SK-N-SH treated with all-trans-retinoic acid at 6 μM for 48 hours (cell line): ENCODE results near the gene CPOX.

Source experiments
- ATAC-seq: fragments of 200-7000 bp; cut with Tn5 transposase; 3 replicates; pipeline ENCODE4 v1.9.1; 2020; ENCODE audit warnings: mild to moderate bottlenecking, moderate library complexity
- ARNTL ChIP-seq: fragments of 450-650 bp; formaldehyde crosslinking; IDR thresholded peaks from 2 replicates; pipeline ENCODE4 v1.5.0; 2020; ENCODE audit warnings: low read depth, mild to moderate bottlenecking, moderate library complexity, borderline replicate concordance
- BACH2 ChIP-seq: fragments of 250-450 bp; sonication (Bioruptor Pico); IDR thresholded peaks from 2 replicates; pipeline ENCODE4 v1.9.0; 2021; ENCODE audit warnings: mild to moderate bottlenecking, borderline replicate concordance
- CSRNP3 ChIP-seq: fragments of 250-450 bp; sonication (Bioruptor Pico); IDR thresholded peaks from 2 replicates; pipeline ENCODE4 v1.5.1; 2021; ENCODE audit warnings: mild to moderate bottlenecking, moderate library complexity
- ESRRG ChIP-seq: fragments of 250-450 bp; sonication (Bioruptor Pico); IDR thresholded peaks from 2 replicates; pipeline ENCODE4 v1.6.1; 2021; ENCODE audit warnings: mild to moderate bottlenecking
- GLIS3 ChIP-seq: fragments of 250-450 bp; sonication (Bioruptor Pico); IDR thresholded peaks from 2 replicates; pipeline ENCODE4 v1.5.0; 2020; ENCODE audit warnings: mild to moderate bottlenecking, moderate library complexity
- ISL1 ChIP-seq: fragments of 250-450 bp; sonication (Bioruptor Pico); IDR thresholded peaks from 2 replicates; pipeline ENCODE4 v2.1.2; 2022; ENCODE audit warnings: mild to moderate bottlenecking, moderate library complexity
- OSR1 ChIP-seq: fragments of 250-450 bp; sonication (Bioruptor Pico); IDR thresholded peaks from 2 replicates; pipeline ENCODE4 v1.8.0; 2022; ENCODE audit warnings: moderate library complexity, mild to moderate bottlenecking, inconsistent platforms
- PATZ1 ChIP-seq: fragments of 250-450 bp; sonication (Bioruptor Pico); IDR thresholded peaks from 2 replicates; pipeline ENCODE4 v1.8.0; 2020; ENCODE audit warnings: mild to moderate bottlenecking, moderate library complexity, borderline replicate concordance
- POU6F1 ChIP-seq: fragments of 250-450 bp; sonication (Bioruptor Pico); IDR thresholded peaks from 2 replicates; pipeline ENCODE4 v1.8.0; 2021; ENCODE audit warnings: low read depth, mild to moderate bottlenecking, moderate library complexity, borderline replicate concordance
- PPARA ChIP-seq: fragments of 250-450 bp; sonication (Bioruptor Pico); IDR thresholded peaks from 2 replicates; pipeline ENCODE4 v1.5.0; 2020; ENCODE audit warnings: mild to moderate bottlenecking, borderline replicate concordance
- RARB ChIP-seq: fragments of 250-450 bp; sonication (Bioruptor Pico); IDR thresholded peaks from 2 replicates; pipeline ENCODE4 v1.8.0; 2021; ENCODE audit warnings: mild to moderate bottlenecking, moderate library complexity
- SNAI2 ChIP-seq: fragments of 250-450 bp; sonication (Bioruptor Pico); IDR thresholded peaks from 2 replicates; pipeline ENCODE4 v1.5.0; 2020; ENCODE audit warnings: mild to moderate bottlenecking, moderate library complexity
- TCF4 ChIP-seq: fragments of 250-450 bp; sonication (Bioruptor Pico); IDR thresholded peaks from 2 replicates; pipeline ENCODE4 v1.8.0; 2021; ENCODE audit warnings: mild to moderate bottlenecking, moderate library complexity, borderline replicate concordance
- TOX ChIP-seq: fragments of 250-450 bp; sonication (Bioruptor Pico); IDR thresholded peaks from 2 replicates; pipeline ENCODE4 v1.8.0; 2021; ENCODE audit warnings: mild to moderate bottlenecking, moderate library complexity, borderline replicate concordance
- TSHZ2 ChIP-seq: fragments of 250-450 bp; sonication (Bioruptor Pico); IDR thresholded peaks from 2 replicates; pipeline ENCODE4 v1.5.0; 2020; ENCODE audit warnings: mild to moderate bottlenecking, moderate library complexity
- ZC3H10 ChIP-seq: fragments of 250-450 bp; sonication (Bioruptor Pico); IDR thresholded peaks from 2 replicates; pipeline ENCODE4 v1.5.1; 2021; ENCODE audit warnings: mild to moderate bottlenecking, moderate library complexity
- ZFP30 ChIP-seq: fragments of 450-650 bp; formaldehyde crosslinking; IDR thresholded peaks from 2 replicates; pipeline ENCODE4 v1.5.0; 2022; ENCODE audit warnings: mild to moderate bottlenecking, moderate library complexity
- ZNF565 ChIP-seq: fragments of 450-650 bp; formaldehyde crosslinking; conservative IDR thresholded peaks from 2 replicates; pipeline ENCODE4 v1.5.0; 2020; ENCODE audit warnings: low read depth, mild to moderate bottlenecking, moderate library complexity
- ZNF70 ChIP-seq: fragments of 450-650 bp; formaldehyde crosslinking; IDR thresholded peaks from 2 replicates; pipeline ENCODE4 v1.5.0; 2020; ENCODE audit warnings: mild to moderate bottlenecking, moderate library complexity
- ZNF8 ChIP-seq: fragments of 450-650 bp; formaldehyde crosslinking; IDR thresholded peaks from 2 replicates; pipeline ENCODE4 v1.5.0; 2020; ENCODE audit warnings: mild to moderate bottlenecking, moderate library complexity

Gene CPOX

GRCh38 chr3:98551754-98552153 is 41.7 kb downstream of the CPOX start (continued):
- TF ChIP-seq PATZ1 (CRISPR knock-in tag): no peak
- TF ChIP-seq ZNF70 (CRISPR knock-in tag): no peak

- TF ChIP-seq RARB: no peak
- no peak for TF ChIP-seq SNAI2 (CRISPR knock-in tag)
- no peak for TF ChIP-seq ZNF8
- TF ChIP-seq ESRRG: no peak
- no peak for TF ChIP-seq PATZ1 (CRISPR knock-in tag)
- no peak for TF ChIP-seq PPARA
- no peak for TF ChIP-seq ARNTL
- no peak for TF ChIP-seq TOX (CRISPR knock-in tag)
- no peak for TF ChIP-seq ZFP30 (CRISPR knock-in tag)
- TF ChIP-seq ISL1 (CRISPR knock-in tag): no peak
- TF ChIP-seq ZNF70 (CRISPR knock-in tag): no peak
- TF ChIP-seq CSRNP3: no peak
- no peak for TF ChIP-seq POU6F1 (CRISPR knock-in tag)
- TF ChIP-seq OSR1: no peak
- no peak for ATAC-seq
These were observed 42.2 kb downstream of the CPOX start for GRCh38 chr3:98551236-98551635.

GRCh38 chr3:98550833-98551232 is 42.6 kb downstream of the CPOX start:
- TF ChIP-seq SNAI2 (CRISPR knock-in tag) (no peak), ISL1 (CRISPR knock-in tag) (no peak), CSRNP3 (no peak), ZNF8 (no peak), RARB (no peak), TCF4 (CRISPR knock-in tag) (no peak), ZNF565 (CRISPR knock-in tag) (no peak), ZC3H10 (no peak), TOX (CRISPR knock-in tag) (no peak), TSHZ2 (CRISPR knock-in tag) (no peak), ZFP30 (CRISPR knock-in tag) (no peak), BACH2 (CRISPR knock-in tag) (no peak), GLIS3 (no peak), ZNF70 (CRISPR knock-in tag) (no peak), OSR1 (no peak), PPARA (no peak)
- ATAC-seq: no peak
